Measurements from ENCODE around the gene CASS4.

DNA sequence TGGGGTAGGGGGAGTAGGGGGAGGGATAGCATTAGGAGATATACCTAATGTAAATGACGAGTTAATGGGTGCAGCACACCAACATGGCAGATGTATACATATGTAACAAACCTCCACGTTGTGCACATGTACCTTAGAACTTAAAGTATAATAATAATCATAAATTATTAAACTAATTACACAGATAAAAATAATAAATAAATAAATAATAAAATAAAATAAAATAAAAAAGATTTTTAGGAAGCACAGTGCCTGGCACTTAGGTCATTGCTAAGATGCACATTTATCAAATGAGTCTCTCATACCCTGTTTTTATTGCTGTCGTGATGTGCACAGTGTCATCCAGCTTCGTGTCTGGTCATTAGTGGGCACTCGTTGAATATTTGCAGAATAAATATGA is 37.4 kb downstream of the CASS4 start:
- TF ChIP-seq MAX (IDR thresholded peaks at IDR 0.05) = no peak
- TF ChIP-seq ZBTB7A (IDR thresholded peaks at IDR 0.05; ENCODE audit: low read depth) = no peak
- no peak for TF ChIP-seq CEBPB (IDR thresholded peaks at IDR 0.05)
- TF ChIP-seq TAF1 (IDR thresholded peaks at IDR 0.05; ENCODE audit: low read depth) = no peak
- no peak for TF ChIP-seq CREB1 (IDR thresholded peaks at IDR 0.05; ENCODE audit: low read depth)
- TF ChIP-seq TCF12 (IDR thresholded peaks at IDR 0.05; ENCODE audit: low read depth) = no peak
- no peak for TF ChIP-seq FOXM1 (IDR thresholded peaks at IDR 0.05; ENCODE audit: borderline replicate concordance, low read depth)
- no peak for TF ChIP-seq RAD21 (IDR thresholded peaks at IDR 0.05; ENCODE audit: low read depth)
- TF ChIP-seq REST (IDR thresholded peaks at IDR 0.05; ENCODE audit: low read depth) = no peak
